ENCODE results near the gene RWDD3. TPM values are rescaled to one million over a fixed set of nuclear protein-coding genes. Genes with fewer than 3 reads are reported as not detected.
A peak's percentile ranks its signal among the peaks of the same experiment; 100 is the strongest.

The RWDD3 gene
- total RNA-seq, 4 donors from 2014 or later = 5.9 to 16.2 (median 10.8) TPM

- WGBS, 2 donors = 75 to 80% methylated on average over 2 of the region's 2 CpGs
- H3K4me3 ChIP-seq (ENCODE audit: low read depth, poor library complexity, severe bottlenecking) = no peak overlapping the region
- intact Hi-C loops (cut with DNase I; ENCODE audit: low total_unique reads) = loop anchor here (5.0 kb wide), 1 partner anchor 188 kb away; no protein-coding TSS in a partner anchor
- TF ChIP-seq POLR2A (IDR thresholded peaks at IDR 0.05) (no peak), CTCF (IDR thresholded peaks at IDR 0.05) (no peak)
- no peak for DNase-seq (ENCODE audit: low spot score in 2 of 2)
These were observed 3.8 kb upstream of the RWDD3 start for GRCh38 chr1:95230256-95230655.

- WGBS, 2 donors = 79 to 81% methylated on average over 3 of the region's 3 CpGs
These were observed 3.2 kb upstream of the RWDD3 start for GRCh38 chr1:95230768-95231191.

GRCh38 chr1:95232646-95233318 is 1.2 kb upstream of the RWDD3 start:
- TF ChIP-seq POLR2A (IDR thresholded peaks at IDR 0.05) (no peak), CTCF (IDR thresholded peaks at IDR 0.05) (no peak)
- no peak overlapping the region for H3K4me3 ChIP-seq (ENCODE audit: low read depth, poor library complexity, severe bottlenecking)
- WGBS, 2 donors = 27 to 60% methylated on average over 8 of the region's 8 CpGs
- intact Hi-C loops (cut with DNase I; ENCODE audit: low total_unique reads) = loop anchor here (5.0 kb wide), 1 partner anchor 190 kb away; no protein-coding TSS in a partner anchor
- DNase-seq (ENCODE audit: low spot score in 2 of 2) = no peak

More at GRCh38 chr1:95230768-95231191, 3.2 kb upstream of the RWDD3 start:
- no peak for TF ChIP-seq CTCF (IDR thresholded peaks at IDR 0.05)
- TF ChIP-seq POLR2A (IDR thresholded peaks at IDR 0.05) = no peak
- intact Hi-C loops (cut with DNase I; ENCODE audit: low total_unique reads) = loop anchor here (5.0 kb wide), 1 partner anchor 188 kb away; no protein-coding TSS in a partner anchor
- no peak overlapping the region for H3K4me3 ChIP-seq (ENCODE audit: low read depth, poor library complexity, severe bottlenecking)
- no peak for DNase-seq (ENCODE audit: low spot score in 2 of 2)

GRCh38 chr1:95233319-95233736 is 682 bp upstream of the RWDD3 start:
- DNase-seq (ENCODE audit: low spot score in 2 of 2) = peak; percentile 17 to 84
- WGBS, 2 donors = 22 to 25% methylated on average over 14 of the region's 14 CpGs

GRCh38 chr1:95236784-95237575 is 3.0 kb downstream of the RWDD3 start:
- no peak for DNase-seq (ENCODE audit: low spot score in 2 of 2)
- TF ChIP-seq CTCF (IDR thresholded peaks at IDR 0.05) = no peak
- no peak for TF ChIP-seq POLR2A (IDR thresholded peaks at IDR 0.05)
- 93 to 96% methylated on average over 2 of the region's 2 CpGs for WGBS, 2 donors
- intact Hi-C loops (cut with DNase I; ENCODE audit: low total_unique reads) = no loop called here
- no peak overlapping the region for H3K4me3 ChIP-seq (ENCODE audit: low read depth, poor library complexity, severe bottlenecking)

More at GRCh38 chr1:95233319-95233736, 682 bp upstream of the RWDD3 start:
- H3K4me3 ChIP-seq (ENCODE audit: low read depth, poor library complexity, severe bottlenecking) = peak overlapping the region; percentile 33
- TF ChIP-seq CTCF (IDR thresholded peaks at IDR 0.05) (no peak), POLR2A (IDR thresholded peaks at IDR 0.05) (no peak)
- intact Hi-C loops (cut with DNase I; ENCODE audit: low total_unique reads) = loop anchor here (5.0 kb wide), 1 partner anchor 191 kb away; no protein-coding TSS in a partner anchor
